SIG-M5 treated with dmso at 0.1 percent for 504 hours (cell line): Measurements from ENCODE around the gene LCN12.

Experiments used
- DNase-seq: peaks from one replicate; lab custom pipeline; 2025; ENCODE audit not compliant: unreplicated experiment; lab: John Stamatoyannopoulos, UW

The LCN12 gene

GRCh38 chr9:136944519-136945332, 7.3 kb upstream of the LCN12 start, which contains the start of the genes C8G and FBXW5:
TSS of gene C8G (plus strand) at chr9:136945243. CDS start at chr9:136945321, 78 bp downstream.
TSS of gene FBXW5 (minus strand) at chr9:136944738. CDS start at chr9:136944083, 655 bp downstream.
- peak; percentile 85 for DNase-seq

- no peak for DNase-seq
Measured at GRCh38 chr9:136945333-136946227, 6.5 kb upstream of the LCN12 start.

- no peak for DNase-seq
Measured at GRCh38 chr9:136946228-136947027, 5.6 kb upstream of the LCN12 start.

GRCh38 chr9:136947028-136947891, 4.8 kb upstream of the LCN12 start:
- DNase-seq: no peak

- DNase-seq: no peak
Measured at GRCh38 chr9:136947955-136948510, 4.0 kb upstream of the LCN12 start.

GRCh38 chr9:136949239-136949816, 2.7 kb upstream of the LCN12 start:
- DNase-seq: no peak

GRCh38 chr9:136949817-136950655, 2.0 kb upstream of the LCN12 start:
- DNase-seq: peak; percentile 81

- no peak for DNase-seq
Measured at GRCh38 chr9:136950656-136951276, 1.3 kb upstream of the LCN12 start.

GRCh38 chr9:136952321-136952850, 313 bp downstream of the LCN12 start:
- no peak for DNase-seq

GRCh38 chr9:136952876-136953770, 1.1 kb downstream of the LCN12 start:
- DNase-seq: no peak

GRCh38 chr9:136953771-136954269, 1.7 kb downstream of the LCN12 start:
- DNase-seq: no peak

- no peak for DNase-seq
Measured at GRCh38 chr9:136954270-136955083, 2.4 kb downstream of the LCN12 start.

- DNase-seq: no peak
Measured at GRCh38 chr9:136955202-136955942, 3.3 kb downstream of the LCN12 start.

- no peak for DNase-seq
Measured at GRCh38 chr9:136955943-136956335, 3.9 kb downstream of the LCN12 start.

- no peak for DNase-seq
Measured at GRCh38 chr9:136956604-136957003, 4.5 kb downstream of the LCN12 start.
